Islet precursor cell (in vitro differentiated cells): ENCODE measurements around the gene VASH1.

Experiments
- DNase-seq: peaks from one replicate; pipeline ENCODE4 v3.0.0-alpha.2; 2018

VASH1 gene

DNA sequence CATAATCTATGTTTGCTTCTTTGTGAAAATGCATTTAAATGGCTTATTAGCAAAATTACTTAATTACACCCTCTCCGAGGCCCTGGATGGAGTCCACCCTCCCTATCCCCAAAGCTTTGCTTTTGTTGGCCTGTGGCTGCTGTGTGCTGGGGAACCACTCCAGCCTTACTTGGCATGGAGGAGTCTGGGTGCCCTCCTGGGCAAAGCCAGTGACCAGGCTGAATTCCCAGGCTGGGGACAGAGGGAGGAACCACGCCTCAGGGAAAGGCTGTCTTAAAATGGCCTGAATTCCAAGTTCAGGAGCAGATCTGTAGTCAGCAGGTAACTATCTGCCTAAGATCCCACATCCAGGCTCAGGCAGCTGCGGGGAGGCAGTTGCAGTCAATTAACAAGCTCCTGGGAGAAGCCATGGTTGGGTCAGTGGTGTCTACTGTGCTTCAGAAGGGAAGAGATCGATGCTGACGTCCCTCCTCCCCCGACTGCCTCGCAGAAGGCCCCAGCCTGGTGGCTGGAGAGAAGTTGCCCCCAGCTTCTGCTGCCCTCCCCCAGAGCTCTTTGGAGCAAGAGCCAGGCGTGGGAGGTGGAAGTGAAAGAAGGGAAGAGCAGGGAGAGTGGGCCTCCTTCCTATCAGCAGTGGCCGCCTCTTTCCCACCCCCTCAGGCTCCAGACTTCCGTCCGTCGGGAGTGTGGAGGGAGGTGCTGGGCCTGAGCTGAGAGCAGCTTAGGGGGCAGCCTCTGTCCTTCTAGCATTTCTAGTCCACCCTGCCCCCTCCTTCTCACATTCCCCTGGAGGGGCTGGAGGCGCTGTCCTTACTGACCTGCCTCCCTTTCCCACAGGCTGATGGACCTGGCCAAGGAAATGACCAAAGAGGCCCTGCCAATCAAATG is 11.3 kb downstream of the VASH1 start:
- peak; percentile 97 for DNase-seq

GRCh38 chr14:76773188-76773885 is 12.1 kb downstream of the VASH1 start:
- DNase-seq: peak; percentile 82

DNA sequence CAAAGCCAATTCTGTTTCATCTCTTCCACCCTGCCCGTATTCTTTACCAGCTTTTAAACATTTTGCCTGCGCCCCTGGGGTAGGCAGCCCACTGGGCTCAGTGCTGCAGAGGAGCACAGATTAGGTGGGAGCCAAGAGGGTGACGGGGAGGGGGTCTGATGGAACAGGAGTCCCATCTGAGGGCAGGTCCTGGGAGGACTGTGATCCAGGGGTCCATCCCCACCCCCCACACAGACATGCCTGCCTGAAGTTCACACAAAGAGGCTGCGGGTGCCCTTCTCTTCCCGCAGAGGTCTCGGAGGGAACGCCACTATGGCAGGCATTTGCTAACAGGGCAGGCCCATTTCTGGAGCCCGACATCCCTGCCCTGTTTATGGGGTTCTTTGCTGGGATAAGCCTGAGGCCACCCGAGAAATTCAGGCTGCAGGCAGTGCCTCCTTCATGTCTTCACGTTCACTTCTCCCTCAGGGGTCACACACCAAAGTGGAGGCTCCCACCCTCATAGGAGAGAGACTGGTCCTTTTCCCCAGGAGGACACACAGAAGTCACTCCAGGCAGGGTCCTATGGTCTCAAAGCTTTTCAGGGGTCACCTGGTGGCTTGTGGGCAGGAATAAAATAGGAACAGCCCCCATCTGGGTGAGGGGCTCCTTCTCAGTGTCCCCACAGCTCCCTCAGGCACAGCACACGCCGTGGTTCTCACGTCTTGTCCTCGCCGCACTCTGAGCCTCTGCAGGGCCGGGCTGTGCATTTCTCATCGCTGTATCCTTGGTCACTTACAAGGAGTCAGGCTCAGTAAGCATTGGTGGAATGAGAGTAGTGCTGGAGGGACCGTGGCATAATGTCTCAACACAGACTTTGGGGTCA is 12.9 kb downstream of the VASH1 start:
- peak; percentile 44 for DNase-seq

DNA sequence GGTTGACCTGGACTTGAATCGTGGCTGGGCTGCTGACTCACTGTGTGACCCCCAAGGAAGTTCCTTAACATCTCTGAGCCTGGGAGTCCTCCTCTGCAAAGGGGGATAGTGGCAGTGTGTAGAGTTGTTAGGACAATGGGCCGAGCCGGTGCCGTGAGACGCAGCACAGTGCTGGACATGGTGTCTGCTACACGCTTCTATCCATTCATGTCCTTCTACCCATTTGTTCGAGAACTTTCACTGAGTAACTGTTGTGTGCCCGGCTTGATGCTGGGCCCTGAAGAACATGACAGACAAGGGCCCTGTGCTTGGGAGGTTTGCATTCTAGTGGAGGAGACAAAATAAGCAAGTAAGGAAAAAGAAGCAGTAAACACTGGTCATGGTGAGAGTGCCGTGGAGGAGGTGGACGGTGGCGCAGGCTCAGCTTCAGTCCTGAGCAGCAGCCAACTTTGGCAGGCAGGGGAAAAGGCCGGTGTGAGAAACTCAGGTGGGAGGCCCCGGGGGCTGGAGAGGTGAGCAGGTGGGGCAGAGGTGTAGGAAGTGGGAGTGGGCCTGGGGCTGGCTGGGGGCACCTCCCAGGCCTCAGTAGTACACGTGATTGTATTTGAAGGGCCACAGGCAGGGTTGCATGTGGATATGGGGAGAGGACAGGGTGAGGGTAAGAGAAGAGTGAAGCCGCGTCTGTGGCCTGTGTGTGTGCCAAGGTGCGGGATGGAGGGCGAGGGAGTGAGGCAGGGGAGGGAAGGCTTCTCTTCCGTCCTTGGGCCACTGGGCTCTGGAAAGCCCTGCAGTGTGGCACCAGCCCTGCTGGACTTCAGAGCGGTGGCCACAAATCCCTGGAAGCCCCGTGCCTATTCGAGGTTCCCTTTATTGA is 13.8 kb downstream of the VASH1 start:
- DNase-seq: peak; percentile 47

DNA sequence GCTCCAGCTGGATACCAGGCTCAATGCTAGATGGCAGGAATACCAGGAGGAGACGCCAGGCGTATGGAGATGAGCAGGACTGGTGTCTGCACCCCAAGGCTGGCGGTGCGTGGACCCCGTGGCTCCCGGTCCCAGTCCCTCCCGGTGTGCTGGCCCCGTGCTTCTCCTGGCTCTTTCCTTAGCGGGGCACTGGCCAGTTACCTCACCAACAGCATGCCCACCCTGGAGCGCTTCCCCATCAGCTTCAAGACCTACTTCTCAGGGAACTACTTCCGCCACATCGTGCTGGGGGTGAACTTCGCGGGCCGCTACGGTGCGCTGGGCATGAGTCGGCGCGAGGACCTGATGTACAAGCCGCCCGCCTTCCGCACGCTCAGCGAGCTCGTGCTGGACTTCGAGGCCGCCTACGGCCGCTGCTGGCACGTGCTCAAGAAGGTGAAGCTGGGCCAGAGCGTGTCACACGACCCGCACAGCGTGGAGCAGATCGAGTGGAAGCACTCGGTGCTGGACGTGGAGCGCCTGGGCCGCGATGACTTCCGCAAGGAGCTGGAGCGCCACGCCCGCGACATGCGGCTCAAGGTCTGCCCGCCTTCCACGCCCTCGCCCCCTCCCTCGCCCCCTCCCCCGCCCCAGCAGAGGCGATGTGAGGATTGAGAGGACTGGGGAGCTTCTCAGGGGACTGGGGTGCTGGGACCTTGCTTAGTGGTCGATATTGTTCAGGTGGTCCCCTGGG is 14.6 kb downstream of the VASH1 start:
- peak; percentile 51 for DNase-seq

DNA sequence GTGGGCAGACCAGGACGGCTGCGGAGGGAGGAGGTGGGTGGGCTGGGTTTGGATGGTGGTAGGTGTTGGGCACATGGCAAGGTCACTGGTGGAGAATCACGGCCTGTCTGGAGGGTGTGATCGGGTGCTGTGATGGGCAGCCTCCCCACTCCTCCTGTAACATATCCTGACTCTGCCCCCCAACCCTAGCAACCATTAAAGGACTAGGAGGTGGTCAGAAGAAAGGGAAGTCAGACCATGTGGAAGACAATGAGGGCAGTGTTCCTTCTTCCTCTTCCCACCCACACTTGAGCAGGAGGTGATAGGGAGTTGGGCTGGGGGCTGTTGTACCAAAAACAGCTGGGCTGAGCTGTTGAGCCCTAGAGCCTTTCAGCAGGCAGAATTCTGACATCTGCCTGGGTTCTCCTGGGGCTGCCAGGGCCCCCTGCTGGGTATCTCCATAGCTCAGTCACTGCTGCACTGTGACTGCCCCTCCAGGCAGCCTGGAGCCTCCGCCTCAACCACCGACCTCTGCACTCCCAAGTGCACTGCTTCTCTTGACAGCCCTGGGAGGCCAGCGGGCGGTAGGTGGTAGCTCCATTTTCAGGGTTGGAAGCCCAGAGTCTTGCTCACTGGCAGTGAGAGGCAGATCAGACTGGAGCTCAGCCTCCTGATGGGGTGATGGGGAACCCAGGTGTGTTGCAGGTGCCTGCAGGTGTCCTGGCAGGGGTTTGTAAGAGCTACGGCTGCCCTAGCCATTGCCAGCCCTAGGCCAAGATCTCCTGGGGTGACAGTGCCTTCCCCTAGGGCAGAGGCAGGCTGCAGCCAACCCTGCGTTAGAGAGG is 15.4 kb downstream of the VASH1 start:
- DNase-seq: peak; percentile 61

DNA sequence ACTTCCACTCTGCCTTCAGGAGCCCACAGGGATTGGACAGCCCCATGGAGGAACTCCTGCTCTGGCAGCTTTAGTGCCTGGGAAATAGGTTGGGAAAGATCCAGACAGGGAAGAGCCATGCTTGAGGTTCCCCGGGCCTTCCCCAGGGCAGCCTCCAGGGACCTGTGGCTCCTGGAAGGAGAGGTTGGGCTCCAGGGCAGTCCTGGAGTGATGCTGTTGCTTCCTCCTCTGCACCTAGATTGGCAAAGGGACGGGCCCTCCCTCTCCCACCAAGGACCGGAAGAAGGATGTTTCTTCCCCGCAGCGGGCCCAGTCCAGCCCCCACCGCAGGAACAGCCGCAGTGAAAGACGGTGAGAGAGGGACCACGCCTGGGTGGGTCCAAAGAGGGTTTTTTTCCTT is 16.5 kb downstream of the VASH1 start:
- peak; percentile 38 for DNase-seq

GRCh38 chr14:76778546-76779215 is 17.4 kb downstream of the VASH1 start:
- peak; percentile 38 for DNase-seq

- DNase-seq: no peak
Measured at GRCh38 chr14:76779221-76780057, 18.2 kb downstream of the VASH1 start.

GRCh38 chr14:76780058-76780345 is 18.7 kb downstream of the VASH1 start:
- no peak for DNase-seq

- DNase-seq: no peak
Measured at GRCh38 chr14:76780360-76780759, 19.1 kb downstream of the VASH1 start.

GRCh38 chr14:76780875-76781647 is 19.8 kb downstream of the VASH1 start:
- no peak for DNase-seq

- DNase-seq: no peak
Measured at GRCh38 chr14:76781648-76782051, 20.4 kb downstream of the VASH1 start.

DNA sequence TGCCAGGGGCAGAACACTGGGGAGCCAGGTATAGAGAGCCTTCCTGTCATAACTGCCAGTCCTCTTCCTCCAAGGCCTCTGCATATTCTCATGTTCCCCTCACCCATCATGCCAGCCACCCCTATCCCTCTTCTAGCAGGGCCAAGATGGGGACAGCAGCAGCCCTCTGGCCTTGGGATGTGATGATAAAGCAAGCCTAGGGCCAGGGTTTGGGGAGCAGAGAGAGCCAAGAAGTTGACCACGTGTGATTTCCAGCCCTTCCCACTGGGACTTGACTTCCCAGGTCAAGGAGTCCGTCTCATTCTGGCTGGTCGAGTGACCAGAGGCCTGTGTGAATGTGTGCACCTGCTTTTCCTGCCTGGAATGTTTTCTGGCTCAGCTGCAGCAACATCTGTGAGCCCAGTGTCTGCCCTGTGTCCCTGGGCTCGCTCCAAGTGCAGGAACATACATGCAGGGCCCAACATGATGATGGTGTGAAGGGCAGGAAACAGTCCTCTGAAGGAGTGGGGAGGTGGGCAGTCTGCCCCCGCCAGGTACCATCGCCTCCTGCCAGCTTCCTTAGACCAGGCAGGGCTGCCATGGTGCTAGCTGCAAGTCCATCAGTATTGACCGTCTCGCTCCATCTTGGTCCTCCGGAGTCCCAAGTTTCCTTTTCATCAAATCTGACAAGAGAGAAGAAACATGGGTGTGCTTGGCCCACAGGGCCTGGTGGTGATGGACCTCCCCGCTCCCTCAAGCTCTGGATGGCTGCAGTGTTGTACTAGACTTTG is 21.0 kb downstream of the VASH1 start:
- DNase-seq: no peak

GRCh38 chr14:76782885-76783566 is 21.8 kb downstream of the VASH1 start:
- DNase-seq: no peak

DNA sequence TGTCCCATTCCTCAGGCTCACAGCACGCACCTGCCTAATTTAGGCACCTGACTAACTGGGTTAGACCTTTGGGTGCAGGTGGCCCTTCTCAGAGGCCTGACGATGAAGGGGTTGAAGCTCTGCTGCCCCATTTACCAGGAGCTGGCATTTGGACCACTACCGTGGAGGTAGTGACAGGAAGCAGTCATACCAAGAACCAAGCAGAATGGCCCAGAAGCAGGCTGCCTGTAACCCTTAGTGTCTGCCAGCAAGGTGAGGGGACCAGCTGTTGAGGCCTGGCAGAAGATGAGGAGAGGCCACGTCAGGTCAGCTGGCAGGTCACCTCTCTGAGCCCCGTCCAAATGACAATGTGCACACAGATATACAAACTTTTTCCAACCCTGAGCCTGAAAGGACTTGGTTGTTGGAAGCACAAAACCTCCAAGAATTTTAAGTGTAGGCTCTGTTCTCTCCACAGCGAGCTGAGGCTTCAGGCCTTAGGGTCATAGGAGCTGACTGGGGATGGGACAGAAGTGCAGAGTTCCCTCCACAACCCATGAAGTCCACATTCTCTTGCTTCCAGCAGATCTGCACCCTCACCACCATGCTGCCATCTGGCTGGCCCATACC is 23.1 kb downstream of the VASH1 start:
- no peak for DNase-seq

DNA sequence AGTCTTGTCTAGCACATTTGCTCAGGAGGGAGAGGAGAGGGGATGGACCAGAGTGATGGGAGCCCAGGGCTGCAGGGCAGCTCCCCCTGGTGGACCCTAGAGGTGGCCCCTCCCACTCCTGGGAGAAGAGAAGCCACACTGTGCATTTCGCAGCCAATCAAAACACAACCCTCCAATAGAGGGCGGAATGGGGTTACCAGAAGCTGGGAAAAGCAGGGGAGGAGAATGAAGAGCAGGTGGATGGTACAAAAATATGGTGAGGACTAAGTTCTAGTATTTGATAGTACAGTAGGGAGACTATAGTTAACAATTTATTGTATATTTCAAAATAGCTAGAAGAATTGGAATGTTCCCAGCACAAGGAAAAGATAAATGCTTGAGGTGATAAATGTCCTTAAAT is 23.6 kb downstream of the VASH1 start:
- peak; percentile 95 for DNase-seq
